Measurements from ENCODE around the gene LAMC3.

GRCh38 chr9:130987054-130987453 lies 21.9 kb upstream of the LAMC3 start:
- TF ChIP-seq, protein P1, sequence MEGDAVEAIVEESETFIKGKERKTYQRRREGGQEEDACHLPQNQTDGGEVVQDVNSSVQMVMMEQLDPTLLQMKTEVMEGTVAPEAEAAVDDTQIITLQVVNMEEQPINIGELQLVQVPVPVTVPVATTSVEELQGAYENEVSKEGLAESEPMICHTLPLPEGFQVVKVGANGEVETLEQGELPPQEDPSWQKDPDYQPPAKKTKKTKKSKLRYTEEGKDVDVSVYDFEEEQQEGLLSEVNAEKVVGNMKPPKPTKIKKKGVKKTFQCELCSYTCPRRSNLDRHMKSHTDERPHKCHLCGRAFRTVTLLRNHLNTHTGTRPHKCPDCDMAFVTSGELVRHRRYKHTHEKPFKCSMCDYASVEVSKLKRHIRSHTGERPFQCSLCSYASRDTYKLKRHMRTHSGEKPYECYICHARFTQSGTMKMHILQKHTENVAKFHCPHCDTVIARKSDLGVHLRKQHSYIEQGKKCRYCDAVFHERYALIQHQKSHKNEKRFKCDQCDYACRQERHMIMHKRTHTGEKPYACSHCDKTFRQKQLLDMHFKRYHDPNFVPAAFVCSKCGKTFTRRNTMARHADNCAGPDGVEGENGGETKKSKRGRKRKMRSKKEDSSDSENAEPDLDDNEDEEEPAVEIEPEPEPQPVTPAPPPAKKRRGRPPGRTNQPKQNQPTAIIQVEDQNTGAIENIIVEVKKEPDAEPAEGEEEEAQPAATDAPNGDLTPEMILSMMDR (conservative IDR thresholded peaks at IDR 0.05; ENCODE audit: low read depth, low read length), result no peak
- no peak for TF ChIP-seq EZH2 (IDR thresholded peaks at IDR 0.05; ENCODE audit: borderline replicate concordance, low read depth, low read length, poor library complexity, severe bottlenecking)

Measured in A673 (cell line).